ENCODE measurements around the gene PADI4.

The PADI4 gene

DNA sequence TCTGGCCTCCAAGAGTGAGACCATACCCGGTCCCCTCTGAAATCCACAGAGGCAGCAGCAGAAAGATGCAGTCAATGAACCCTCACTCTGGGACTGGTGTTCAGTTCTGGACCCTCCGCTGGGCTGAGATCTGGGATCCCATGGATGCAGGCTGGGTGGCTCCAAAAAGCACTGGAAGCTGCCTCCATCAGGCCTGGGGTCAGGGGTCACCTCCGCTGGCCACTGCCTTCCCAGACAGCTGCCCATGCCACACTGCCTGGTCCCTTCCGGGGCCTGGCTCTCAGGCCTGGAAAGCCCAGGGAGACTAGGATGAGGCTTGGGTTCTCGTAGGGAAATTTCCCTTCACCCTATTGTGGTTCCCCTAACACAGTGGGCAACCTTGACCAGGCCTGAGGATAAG is 21.4 kb upstream of the PADI4 start:
- DNase-seq (ENCODE audit: low spot score), result no peak

- no peak for DNase-seq (ENCODE audit: low spot score)
These were observed 20.7 kb upstream of the PADI4 start for GRCh38 chr1:17287130-17287776.

- no peak for DNase-seq (ENCODE audit: low spot score)
These were observed 18.3 kb upstream of the PADI4 start for GRCh38 chr1:17289721-17290120.

- no peak for DNase-seq (ENCODE audit: low spot score)
These were observed 17.4 kb upstream of the PADI4 start for GRCh38 chr1:17290553-17290952.

DNA sequence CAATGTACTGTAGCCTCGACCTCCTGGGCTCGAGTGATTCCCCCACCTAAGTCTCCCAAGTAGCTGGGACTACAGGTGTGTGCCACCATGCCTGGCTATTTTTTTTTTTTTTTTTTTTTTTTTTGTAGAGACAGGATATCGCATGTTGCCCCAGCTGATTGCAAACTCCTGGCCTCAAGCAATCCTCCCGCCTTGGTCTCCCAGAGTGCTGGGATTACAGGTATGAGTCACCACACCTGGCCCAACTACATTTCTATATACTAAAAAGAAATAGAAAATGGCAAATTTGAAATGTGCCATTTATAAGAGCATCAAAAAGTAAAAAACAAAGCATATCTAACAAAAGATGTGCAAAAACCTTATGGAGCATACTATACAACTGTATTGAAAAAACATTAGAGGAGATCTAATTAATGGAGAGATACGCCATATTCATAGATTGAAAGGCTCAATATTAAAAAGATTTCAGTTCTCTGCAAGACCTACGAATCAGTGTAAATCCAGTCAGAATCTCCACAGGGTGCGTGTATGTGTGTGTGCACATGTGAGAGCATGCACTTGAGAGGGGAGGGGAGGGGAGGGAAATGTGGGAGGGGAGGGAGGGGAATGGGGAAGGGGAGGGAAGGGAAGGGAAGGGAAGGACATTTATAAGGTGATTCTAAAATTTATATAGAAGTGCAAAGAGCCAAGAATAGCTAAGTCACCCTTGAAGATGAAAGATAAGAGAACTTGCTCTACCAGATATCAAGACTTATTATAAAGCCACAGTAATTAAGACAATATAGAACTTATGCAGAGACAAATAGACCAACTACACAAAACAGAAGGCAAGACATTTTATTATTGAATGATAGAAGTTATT is 15.5 kb upstream of the PADI4 start:
- no peak for DNase-seq (ENCODE audit: low spot score)

- no peak for DNase-seq (ENCODE audit: low spot score)
These were observed 14.1 kb upstream of the PADI4 start for GRCh38 chr1:17293681-17294425.

DNA sequence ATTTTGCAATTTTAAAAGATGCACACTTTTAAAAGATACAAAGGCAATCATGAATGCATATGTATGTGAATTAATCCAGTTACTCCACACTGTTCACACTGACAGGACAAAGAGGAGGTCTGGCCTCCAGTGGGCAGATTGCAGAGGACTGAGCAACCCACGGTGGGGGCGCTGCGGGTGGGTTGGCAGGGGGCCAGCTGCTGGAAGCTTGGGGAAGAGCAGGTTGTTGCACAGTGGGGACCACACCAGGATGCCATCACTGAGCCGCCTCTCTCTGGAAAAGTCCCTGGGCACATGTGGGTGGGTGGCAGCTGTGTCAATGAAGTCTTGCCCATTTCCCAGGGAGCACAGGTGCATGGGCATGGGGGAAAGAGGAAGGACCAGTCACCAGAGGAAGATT is 12.7 kb upstream of the PADI4 start:
- DNase-seq (ENCODE audit: low spot score), result no peak

DNA sequence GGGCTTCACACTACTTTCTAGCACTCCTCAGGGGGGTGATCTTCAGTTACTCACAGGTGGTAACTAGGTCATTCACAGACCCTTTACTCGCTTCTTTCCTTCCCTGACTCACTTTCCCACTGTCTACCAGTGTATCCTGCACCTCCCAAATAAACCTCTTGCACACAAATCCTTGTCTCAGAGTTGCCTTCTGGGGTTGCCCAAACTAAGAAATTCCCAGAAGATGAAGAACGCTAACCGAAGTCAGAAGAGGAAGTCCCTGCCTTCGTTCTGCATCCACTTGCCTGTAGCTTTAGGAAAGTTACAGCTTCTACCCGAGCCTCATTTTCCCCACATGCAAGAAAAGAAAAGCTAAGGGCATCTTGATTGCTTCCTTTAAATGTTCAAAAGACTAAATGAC is 11.9 kb upstream of the PADI4 start:
- no peak for DNase-seq (ENCODE audit: low spot score)

DNA sequence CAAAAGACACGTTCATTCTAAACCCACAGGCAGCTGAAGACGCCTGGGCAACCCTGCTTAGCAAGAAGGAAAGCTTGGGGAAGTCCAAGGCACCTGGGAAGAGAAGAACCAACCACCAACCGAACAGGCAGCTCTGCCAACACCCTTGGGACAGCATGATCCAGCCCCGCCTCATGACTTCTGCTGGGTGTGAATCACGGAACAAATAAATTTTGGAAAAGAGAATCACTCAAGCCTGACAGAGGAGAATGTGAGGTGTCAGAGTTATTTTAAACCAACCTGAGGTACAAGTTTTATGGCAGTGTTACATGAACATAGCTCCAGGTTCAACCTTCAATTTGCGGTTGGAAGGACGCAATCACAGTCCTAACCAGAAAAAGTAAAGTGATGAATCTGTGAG is 10.0 kb upstream of the PADI4 start:
- no peak for DNase-seq (ENCODE audit: low spot score)

DNA sequence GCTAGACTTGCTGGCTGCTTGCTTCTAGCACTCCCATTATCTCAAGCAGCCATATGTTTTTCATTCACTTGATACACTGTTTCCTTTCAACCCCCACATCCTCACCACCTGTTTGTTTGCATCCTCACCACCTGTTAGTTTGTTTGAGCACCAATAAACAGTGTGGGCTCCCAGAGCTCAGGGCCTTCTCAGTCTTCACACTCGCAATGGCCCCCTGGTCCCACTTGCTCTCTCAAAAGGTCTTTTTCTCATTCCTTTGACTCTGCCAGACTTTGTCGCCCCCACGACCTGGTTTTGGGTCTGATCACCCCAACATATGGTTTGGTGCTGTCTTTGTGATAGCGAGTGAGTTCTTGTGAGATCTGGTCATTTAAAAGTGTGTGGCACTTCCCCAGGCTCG is 6.2 kb upstream of the PADI4 start:
- no peak for DNase-seq (ENCODE audit: low spot score)

DNA sequence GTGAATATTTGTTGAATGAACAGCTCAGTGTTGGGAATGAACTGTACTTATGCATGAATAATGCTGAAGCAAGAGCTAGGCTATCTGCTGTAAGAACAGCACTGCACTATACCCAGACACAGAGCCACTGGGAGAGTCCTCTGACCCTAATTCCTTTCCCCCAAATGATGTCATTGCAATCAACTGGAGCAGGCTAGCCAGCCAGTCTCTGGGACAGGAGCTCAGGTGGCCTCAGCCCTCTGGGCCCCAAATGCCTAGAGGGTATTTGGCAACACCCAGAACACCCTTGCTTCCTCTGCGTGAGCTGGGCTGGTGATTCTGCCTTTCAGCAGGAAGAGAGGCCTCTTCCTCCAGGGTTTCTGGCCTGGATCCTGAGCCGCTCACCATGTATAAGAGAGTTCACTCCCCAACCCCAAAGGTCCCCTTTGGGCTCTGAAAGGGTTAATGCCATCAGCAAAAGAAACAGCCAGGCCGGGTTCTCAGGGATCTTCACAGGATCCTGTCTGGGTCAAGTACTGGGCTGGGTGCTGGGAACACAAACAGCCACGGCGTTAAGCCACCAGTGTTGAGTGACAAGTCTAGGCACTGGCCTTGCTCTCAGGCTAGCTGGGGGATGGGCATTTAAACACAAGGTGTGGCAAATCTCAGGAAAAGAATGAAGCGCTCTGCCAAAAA is 3.7 kb upstream of the PADI4 start:
- peak; percentile 15 for DNase-seq (ENCODE audit: low spot score)

- no peak for DNase-seq (ENCODE audit: low spot score)
These were observed 3.2 kb upstream of the PADI4 start for GRCh38 chr1:17304826-17305175.

- DNase-seq (ENCODE audit: low spot score), result no peak
These were observed 2.4 kb upstream of the PADI4 start for GRCh38 chr1:17305576-17306095.

DNA sequence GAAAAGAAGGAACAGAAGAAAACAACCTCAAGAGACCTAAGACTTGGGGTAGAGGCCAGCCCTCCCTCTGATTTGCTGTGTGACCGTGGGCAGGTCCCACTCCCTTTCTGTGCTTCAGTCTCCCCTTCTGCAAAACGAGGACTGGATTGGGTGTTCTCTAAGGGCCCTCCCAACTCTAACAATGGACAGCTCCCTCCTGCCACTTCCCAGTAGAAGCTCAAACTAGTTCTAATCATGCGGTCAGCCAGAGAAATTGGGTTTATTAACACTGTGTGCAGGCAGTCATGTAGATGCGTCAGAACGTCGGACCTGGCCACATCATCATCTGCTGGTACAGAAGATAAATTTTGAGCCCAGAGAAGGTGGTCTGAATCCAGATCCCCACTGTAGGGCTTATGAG is 1.6 kb upstream of the PADI4 start:
- DNase-seq (ENCODE audit: low spot score), result no peak

DNA sequence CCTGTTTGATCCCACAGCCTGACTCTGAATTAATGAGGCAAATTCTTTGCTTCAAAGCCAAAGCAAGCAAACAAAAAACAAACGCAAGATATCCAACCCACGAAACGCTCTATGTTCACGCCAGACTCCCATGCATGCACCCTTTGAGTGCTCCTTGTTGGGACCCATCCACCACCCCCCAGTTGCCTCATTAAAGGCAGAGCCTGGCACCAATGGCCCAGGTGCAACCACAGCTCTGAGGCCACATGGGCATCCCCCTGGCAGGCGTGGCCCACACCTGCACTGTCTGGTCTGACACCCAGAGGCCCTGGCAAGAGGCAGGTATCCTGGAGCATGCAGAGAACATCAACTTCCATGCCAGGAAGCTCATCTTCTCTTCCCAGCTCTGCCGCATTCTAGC is 1.1 kb upstream of the PADI4 start:
- DNase-seq (ENCODE audit: low spot score), result no peak

GRCh38 chr1:17307329-17307728 is 668 bp upstream of the PADI4 start:
- DNase-seq (ENCODE audit: low spot score), result no peak

- no peak for DNase-seq (ENCODE audit: low spot score)
These were observed 596 bp downstream of the PADI4 start for GRCh38 chr1:17308593-17308992.

DNA sequence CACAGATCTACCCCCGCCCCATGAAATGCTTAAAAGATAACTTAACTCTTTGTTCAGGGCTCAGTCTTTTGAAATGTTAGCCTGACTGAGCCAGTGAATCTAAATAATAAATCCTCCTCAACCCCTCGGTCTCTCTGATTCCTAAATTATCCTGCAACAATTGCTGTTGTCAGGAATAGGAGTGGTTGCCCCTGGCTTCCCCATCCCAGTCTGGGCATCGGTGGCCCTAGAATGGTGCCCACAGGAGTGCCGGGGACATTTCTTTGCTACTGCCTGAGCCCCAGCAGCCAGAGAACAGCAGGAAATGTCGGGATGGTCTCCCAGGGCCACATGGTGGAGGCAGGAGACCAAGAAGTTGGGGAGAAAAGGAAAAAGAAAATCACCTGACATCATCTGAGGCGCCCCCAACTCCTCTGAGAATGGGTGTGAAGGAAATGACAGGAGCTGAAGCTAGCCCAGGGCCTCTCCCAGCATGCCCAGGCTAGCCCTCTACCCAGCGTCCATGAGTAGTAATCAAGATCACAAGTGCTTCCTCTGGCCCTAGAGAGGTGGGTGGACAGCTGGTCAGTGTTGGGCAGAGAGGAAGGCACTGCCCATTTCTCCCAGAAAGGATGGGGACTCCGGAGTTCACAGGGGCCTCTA is 1.6 kb downstream of the PADI4 start:
- no peak for DNase-seq (ENCODE audit: low spot score)

- no peak for DNase-seq (ENCODE audit: low spot score)
These were observed 2.2 kb downstream of the PADI4 start for GRCh38 chr1:17310068-17310640.

DNA sequence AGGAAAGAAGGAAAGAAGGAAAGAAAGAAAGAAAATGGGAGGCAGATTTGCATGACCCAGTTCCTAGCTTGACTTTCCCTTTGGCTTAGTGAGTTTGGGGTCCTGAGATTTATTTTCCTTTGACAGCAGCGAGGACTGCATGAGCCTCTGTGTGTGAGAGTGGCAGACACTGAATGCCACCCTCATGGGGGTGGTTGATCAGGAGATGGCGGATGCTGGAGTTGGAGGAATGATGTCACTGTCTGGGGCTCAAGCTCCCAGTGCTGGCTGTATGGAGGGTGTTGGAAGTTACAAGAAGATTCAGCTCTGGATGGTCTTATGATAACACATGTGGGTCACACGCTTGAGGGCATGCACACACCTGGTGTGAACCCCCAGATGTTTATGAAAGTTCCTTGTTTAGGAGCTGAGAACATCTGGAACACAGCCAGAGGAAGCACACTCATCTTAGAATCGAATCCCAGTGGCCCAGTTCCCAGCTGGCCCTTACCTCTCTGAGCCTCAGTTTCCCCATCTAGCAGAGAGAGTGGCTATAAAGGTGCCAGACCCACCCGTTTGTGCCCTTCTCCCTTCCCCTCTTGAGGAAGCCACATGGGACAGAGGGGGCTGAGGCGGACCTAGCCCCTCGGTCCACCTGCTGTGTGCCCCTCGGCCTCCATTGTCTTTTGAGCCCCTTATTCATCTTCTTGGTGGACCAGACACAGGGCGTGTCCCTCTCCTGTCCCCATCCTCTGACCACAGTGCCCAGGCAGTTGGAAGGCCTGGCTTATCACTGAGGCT is 5.7 kb downstream of the PADI4 start:
- DNase-seq (ENCODE audit: low spot score), result no peak

Measured in Ammon's horn (tissue), 1 donor.